Panc1 (cell line): ENCODE results near the gene SERPINF2. TPM values are rescaled to one million over a fixed set of nuclear protein-coding genes. Genes with fewer than 3 reads are reported as not detected.
A peak's percentile ranks its signal among the peaks of the same experiment; 100 is the strongest.

ENCODE experiments used
- ATAC-seq: fragments of 200-7000 bp; cut with Tn5 transposase; 2 replicates; pipeline ENCODE4 v1.9.1; 2020; ENCODE audit warnings: mild to moderate bottlenecking, moderate library complexity
- BruUV-seq: library from RNA; stranded (reverse); fragments of 400-500 nt; replicated peaks from 2 replicates; lab custom pipeline; 2021; lab: Mats Ljungman, UMichigan
- CTCF ChIA-PET: fragments of 300-600 bp; sonication (Branson Sonifier 250); formaldehyde crosslinking; loops from one replicate; lab custom pipeline; 2022; ENCODE audit warnings: antibody characterized with exemption; lab: Charles Lee
- POLR2A ChIA-PET: fragments of 300-600 bp; sonication (Branson Sonifier 250); formaldehyde crosslinking; loops from one replicate; lab custom pipeline; 2022; ENCODE audit warnings: antibody characterized with exemption; lab: Charles Lee
- DNase-seq: peaks from one replicate; pipeline ENCODE4 v3.0.0-alpha.2; 2010; ENCODE audit warnings: low read depth, low spot score
- H3K27ac ChIP-seq: 2 replicates; pipeline ENCODE4 v1.5.1; 2011; ENCODE audit warnings: mild to moderate bottlenecking, low read length, inconsistent platforms
- H3K27me3 ChIP-seq: fragments of 200-500 bp; sonication (Bioruptor generic); 2 replicates; pipeline ENCODE4 v1.6.0; 2014; ENCODE audit warnings: low read length, inconsistent platforms; ENCODE audit not compliant: control insufficient read depth, insufficient read depth
- H3K36me3 ChIP-seq: fragments of 200-500 bp; sonication (Bioruptor generic); 2 replicates; pipeline ENCODE4 v1.5.1; 2014; ENCODE audit warnings: inconsistent platforms, mild to moderate bottlenecking, low read length, moderate library complexity; ENCODE audit not compliant: control insufficient read depth, insufficient read depth
- H3K4me1 ChIP-seq: 2 replicates; pipeline ENCODE4 v1.5.1; 2011; ENCODE audit warnings: inconsistent platforms, mild to moderate bottlenecking, low read length, moderate library complexity; ENCODE audit not compliant: control insufficient read depth, insufficient read depth
- H3K4me3 ChIP-seq, 2 experiments: 2 replicates each; pipeline ENCODE4 v1.5.1; 2011 to 2012; ENCODE audit warnings: low read depth in 2 of 2, low read length in 2 of 2, mild to moderate bottlenecking in 2 of 2, inconsistent platforms in 1 of 2, moderate library complexity in 1 of 2
- H3K9me3 ChIP-seq: fragments of 200-500 bp; sonication (Bioruptor generic); 2 replicates; pipeline ENCODE4 v1.5.1; 2014; ENCODE audit warnings: low read depth, mild to moderate bottlenecking, inconsistent platforms, low read length, moderate library complexity; ENCODE audit not compliant: control insufficient read depth, insufficient read depth
- POLR2AphosphoS5 ChIP-seq: IDR thresholded peaks from 2 replicates; pipeline ENCODE4 v1.6.1; 2012; ENCODE audit warnings: mild to moderate bottlenecking, low read depth, low read length, moderate library complexity
- REST ChIP-seq, 2 experiments: IDR thresholded peaks; 2 replicates each; pipeline ENCODE4 v1.6.1; 2011 to 2012; ENCODE audit warnings: low read depth in 2 of 2, control low read depth in 1 of 2, low read length in 1 of 2, mild to moderate bottlenecking in 1 of 2, moderate library complexity in 1 of 2; ENCODE audit not compliant: insufficient read depth in 1 of 2
- SIN3A ChIP-seq: IDR thresholded peaks from 2 replicates; pipeline ENCODE4 v1.6.1; 2012; ENCODE audit warnings: low read depth, mild to moderate bottlenecking, low read length, moderate library complexity, borderline replicate concordance; ENCODE audit not compliant: insufficient read depth
- TCF7L2 ChIP-seq: IDR thresholded peaks from 2 replicates; pipeline ENCODE4 v1.6.1; 2011; ENCODE audit warnings: mild to moderate bottlenecking, low read depth, low read length, inconsistent platforms
- in situ Hi-C: cut with HindIII; loops from 2 replicates; pipeline ENCODE4 v1.10.0; 2016; ENCODE audit warnings: low sequenced_read_pairs, low pct_unique_long_range_greater_than_20kb
- intact Hi-C: fragments of 100-400 bp; cut with micrococcal nuclease; formaldehyde crosslinking; loops from one replicate; pipeline ENCODE4 v1.10.0; 2022; ENCODE audit not compliant: unreplicated experiment
- total RNA-seq: library from RNA; stranded (reverse); gene quantifications from one replicate; pipeline ENCODE4 v1.2.1, GENCODE V29; 2021; ENCODE audit not compliant: unreplicated experiment
- TF ChIP-seq, protein P1 (sequence below): fragments of 450-650 bp; IDR thresholded peaks from 2 replicates; pipeline ENCODE4 v1.5.1; 2017; ENCODE audit warnings: mild to moderate bottlenecking

The SERPINF2 gene
- total RNA-seq, 1 experiment from 2014 or later, result 0.77 TPM

GRCh38 chr17:1779571-1780131 lies 37.0 kb downstream of the SERPINF2 start:
- in situ Hi-C loops, result no loop called here
- Histone ChIP-seq H3K27ac (no peak overlapping the region), H3K4me1 (peaks cover 3% of the 10 kb centered on the region), H3K9me3 (no peaks in the 10 kb centered on the region), H3K36me3 (no peaks in the 10 kb centered on the region; the same call in 1 of the 2 replicates), H3K27me3 (no peaks in the 10 kb centered on the region), H3K4me3 (no peak overlapping the region)
- no peak for ATAC-seq
- no peak for DNase-seq
- intact Hi-C loops, result loop anchor here (5.0 kb wide), 1 partner anchor 57 kb away; the partner anchor contains the start of gene WDR81
- ChIA-PET CTCF (no interaction called here), POLR2A (interaction anchor here (0.6 kb wide), 1 partner anchor 100 kb away, joined by 3 read pairs; no protein-coding TSS in a partner anchor)
- TF ChIP-seq REST (IDR thresholded peaks at IDR 0.05; ENCODE audit: insufficient read depth in 1 of 2, low read depth in 2 of 2, low read length in 1 of 2), result no peak
- no peak for TF ChIP-seq TCF7L2
- TF ChIP-seq, protein P1, sequence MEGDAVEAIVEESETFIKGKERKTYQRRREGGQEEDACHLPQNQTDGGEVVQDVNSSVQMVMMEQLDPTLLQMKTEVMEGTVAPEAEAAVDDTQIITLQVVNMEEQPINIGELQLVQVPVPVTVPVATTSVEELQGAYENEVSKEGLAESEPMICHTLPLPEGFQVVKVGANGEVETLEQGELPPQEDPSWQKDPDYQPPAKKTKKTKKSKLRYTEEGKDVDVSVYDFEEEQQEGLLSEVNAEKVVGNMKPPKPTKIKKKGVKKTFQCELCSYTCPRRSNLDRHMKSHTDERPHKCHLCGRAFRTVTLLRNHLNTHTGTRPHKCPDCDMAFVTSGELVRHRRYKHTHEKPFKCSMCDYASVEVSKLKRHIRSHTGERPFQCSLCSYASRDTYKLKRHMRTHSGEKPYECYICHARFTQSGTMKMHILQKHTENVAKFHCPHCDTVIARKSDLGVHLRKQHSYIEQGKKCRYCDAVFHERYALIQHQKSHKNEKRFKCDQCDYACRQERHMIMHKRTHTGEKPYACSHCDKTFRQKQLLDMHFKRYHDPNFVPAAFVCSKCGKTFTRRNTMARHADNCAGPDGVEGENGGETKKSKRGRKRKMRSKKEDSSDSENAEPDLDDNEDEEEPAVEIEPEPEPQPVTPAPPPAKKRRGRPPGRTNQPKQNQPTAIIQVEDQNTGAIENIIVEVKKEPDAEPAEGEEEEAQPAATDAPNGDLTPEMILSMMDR, result no peak
- TF ChIP-seq POLR2AphosphoS5, result no peak
- no peak for TF ChIP-seq SIN3A
- BruUV-seq, result TSS peak; percentile 45

DNA sequence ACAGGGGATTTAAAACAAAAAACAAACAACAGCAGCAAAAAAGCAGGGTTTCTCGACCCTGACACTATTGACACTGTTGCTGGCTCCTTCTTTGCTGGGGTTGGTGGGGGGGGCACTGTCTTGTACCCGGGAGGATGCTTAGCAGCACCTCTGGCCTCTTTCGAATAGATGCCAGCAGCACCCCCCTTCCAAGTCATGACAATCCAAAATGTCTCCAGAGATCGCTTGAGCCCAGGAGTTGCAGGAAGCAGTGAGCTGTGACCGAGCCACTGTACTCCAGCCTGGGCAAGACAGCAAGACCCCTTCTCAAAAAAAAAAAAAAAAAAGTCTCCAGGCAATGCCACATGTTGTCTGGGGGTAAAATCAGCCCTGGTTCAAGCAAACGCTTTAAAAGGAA lies 39.5 kb downstream of the SERPINF2 start:
- H3K9me3 ChIP-seq, result no peaks in the 10 kb centered on the region
- H3K27me3 ChIP-seq, result no peaks in the 10 kb centered on the region
- TF ChIP-seq REST (IDR thresholded peaks at IDR 0.05; ENCODE audit: insufficient read depth in 1 of 2, low read depth in 2 of 2, low read length in 1 of 2), result no peak
- TF ChIP-seq, protein P1, result no peak
- no peak for TF ChIP-seq TCF7L2
- no peak for TF ChIP-seq SIN3A
- TF ChIP-seq POLR2AphosphoS5, result no peak
- ChIA-PET CTCF (interaction anchor here (0.6 to 2.6 kb wide), 2 partner anchors 28 to 61 kb away, joined by 3 to 16 read pairs; no protein-coding TSS in a partner anchor), POLR2A (no interaction called here)
- H3K27ac ChIP-seq, result no peak overlapping the region
- intact Hi-C loops (loop anchor here (5.0 kb wide), 1 partner anchor 60 kb away; the partner anchor contains the start of gene WDR81), in situ Hi-C loops (no loop called here)
- H3K36me3 ChIP-seq, result no peaks in the 10 kb centered on the region; the same call in 1 of the 2 replicates
- ATAC-seq (no peak), DNase-seq (no peak)
- H3K4me3 ChIP-seq, result no peak overlapping the region
- no TSS peak for BruUV-seq
- H3K4me1 ChIP-seq, result peaks cover 5% of the 10 kb centered on the region
